Urinary bladder (tissue), 4 donors: Measurements from ENCODE around the gene PREB. TPM values are rescaled to one million over a fixed set of nuclear protein-coding genes. Genes with fewer than 3 reads are reported as not detected.
A peak's percentile ranks its signal among the peaks of the same experiment; 100 is the strongest.

ENCODE experiments used
- DNase-seq: peaks from one replicate; pipeline ENCODE4 v3.0.0-alpha.2; 2015; ENCODE audit errors: extremely low spot score
- H3K27ac ChIP-seq: one replicate; pipeline ENCODE4 v1.5.1; 2013; ENCODE audit warnings: low read depth, mild to moderate bottlenecking, moderate library complexity
- H3K36me3 ChIP-seq: one replicate; pipeline ENCODE4 v1.6.1; 2013; ENCODE audit warnings: mild to moderate bottlenecking, moderate library complexity; ENCODE audit not compliant: insufficient read depth
- H3K4me1 ChIP-seq: one replicate; pipeline ENCODE4 v1.6.1; 2013; ENCODE audit warnings: mild to moderate bottlenecking, moderate library complexity; ENCODE audit not compliant: insufficient read depth
- H3K4me3 ChIP-seq: one replicate; pipeline ENCODE4 v1.5.1; 2013; ENCODE audit warnings: low read depth, low read length
- WGBS: extraction: QIAGEN DNeasy Blood & Tissue Kit; methylation state at CpG from one replicate; pipeline ENCODE4 v1.1.7; 2013; 5-methylcytosine and 5-hydroxymethylcytosine counted together
- polyA plus RNA-seq: library from polyadenylated mRNA; stranded (reverse); fragments of 200-250 nt; gene quantifications from one replicate; pipeline ENCODE4 v1.2.3, GENCODE V29; 2013
- total RNA-seq: library from RNA; depleted of rRNA; stranded (reverse); fragments of >200 nt; gene quantifications from one replicate; pipeline ENCODE4 v1.2.3, GENCODE V29; 2014
- donor health status: healthy with polysubstance abuse.
- donor health status: healthy.

PREB gene
- total and polyA plus RNA-seq, 2 donors = 20.5 to 49.1 TPM

DNA sequence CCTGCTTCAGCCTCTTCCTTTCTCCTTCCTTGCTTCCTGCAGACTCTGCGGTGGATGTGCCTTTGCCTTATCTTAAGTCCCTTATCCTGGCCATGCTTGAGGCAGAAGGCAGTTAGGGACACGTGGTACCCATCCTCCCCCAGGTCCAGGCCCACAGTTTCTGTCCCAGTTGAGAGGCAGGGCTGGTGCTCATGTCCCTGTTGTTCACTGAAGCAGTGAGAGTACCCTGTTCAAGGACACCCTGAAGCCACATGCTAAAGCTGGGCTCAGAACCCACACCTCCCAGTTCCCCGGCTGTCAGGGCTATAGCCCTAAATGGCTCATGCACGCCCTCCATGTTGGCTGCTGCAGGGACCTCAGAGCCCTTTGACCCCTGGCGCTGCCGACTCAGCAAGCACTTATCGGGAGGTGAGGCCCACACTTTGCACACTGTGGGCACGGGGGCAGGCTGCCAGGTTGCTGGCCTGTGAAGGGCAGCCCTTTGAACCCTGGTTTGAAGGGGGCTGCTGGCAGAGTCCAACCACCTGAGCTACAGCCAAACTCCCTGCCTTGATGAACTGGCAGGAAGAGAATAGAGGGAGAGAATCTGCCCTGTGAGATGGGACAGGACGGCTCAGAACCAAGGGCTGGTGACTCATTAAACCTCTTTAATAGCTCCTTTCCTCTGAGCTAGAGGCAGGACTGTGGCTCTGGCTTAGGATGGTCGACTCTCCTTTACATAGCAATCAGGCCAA is 41.6 kb downstream of the PREB start:
- WGBS = 71% methylated on average over 10 of the region's 10 CpGs
- Histone ChIP-seq H3K4me1 (no peaks in the 10 kb centered on the region), H3K27ac (no peak overlapping the region), H3K36me3 (no peaks in the 10 kb centered on the region), H3K4me3 (no peak overlapping the region)
- no peak for DNase-seq

DNA sequence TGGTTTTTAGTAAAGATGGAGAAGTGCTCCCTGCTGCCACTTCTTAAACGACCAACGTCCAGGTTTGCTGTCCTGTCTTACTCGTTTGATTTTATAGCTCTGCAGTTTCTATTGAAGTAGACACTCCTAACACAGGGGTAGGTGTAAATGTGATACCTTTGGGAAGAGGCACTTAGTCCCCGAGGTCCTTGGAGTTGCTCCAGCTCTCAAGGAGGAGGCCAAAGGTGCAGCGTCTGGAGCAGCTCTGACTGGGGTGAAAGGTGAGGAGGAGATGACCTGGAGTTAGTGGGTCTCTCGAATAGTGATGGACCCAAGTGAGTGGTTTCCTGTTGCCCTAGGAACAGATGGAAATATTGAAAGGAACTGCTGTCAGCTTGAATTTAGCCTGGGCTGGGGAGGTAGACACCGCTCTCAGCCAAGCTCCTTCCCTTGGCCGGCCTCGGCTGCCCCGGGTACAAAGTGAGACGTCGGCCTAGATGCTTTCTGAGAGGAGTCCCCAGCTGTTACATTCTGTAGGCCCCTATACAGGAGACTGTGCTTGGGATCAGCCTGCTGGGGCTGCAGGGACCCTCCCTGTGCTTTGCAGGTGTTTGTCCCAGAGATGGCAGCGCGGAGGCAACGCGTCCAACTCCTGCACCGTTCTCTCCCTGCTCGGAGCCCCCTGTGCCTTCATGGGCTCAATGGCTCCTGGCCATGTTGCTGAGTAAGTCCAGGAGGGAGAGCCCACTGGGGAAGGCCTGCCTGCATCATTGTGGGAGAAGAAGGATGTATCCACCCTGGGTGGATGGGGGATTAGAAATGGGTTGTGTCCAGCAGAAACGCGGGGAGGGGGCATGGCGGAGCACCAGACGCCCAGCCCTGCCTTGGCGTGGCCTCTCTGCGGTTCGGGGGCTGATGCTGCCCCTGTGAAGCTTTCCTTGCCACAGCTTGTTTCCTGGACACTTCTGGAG is 42.4 kb downstream of the PREB start:
- no peak for DNase-seq
- 76% methylated on average over 25 of the region's 25 CpGs for WGBS
- H3K27ac ChIP-seq = no peak overlapping the region
- H3K4me3 ChIP-seq = no peak overlapping the region
- H3K4me1 ChIP-seq = peaks cover 1% of the 10 kb centered on the region
- no peaks in the 10 kb centered on the region for H3K36me3 ChIP-seq

DNA sequence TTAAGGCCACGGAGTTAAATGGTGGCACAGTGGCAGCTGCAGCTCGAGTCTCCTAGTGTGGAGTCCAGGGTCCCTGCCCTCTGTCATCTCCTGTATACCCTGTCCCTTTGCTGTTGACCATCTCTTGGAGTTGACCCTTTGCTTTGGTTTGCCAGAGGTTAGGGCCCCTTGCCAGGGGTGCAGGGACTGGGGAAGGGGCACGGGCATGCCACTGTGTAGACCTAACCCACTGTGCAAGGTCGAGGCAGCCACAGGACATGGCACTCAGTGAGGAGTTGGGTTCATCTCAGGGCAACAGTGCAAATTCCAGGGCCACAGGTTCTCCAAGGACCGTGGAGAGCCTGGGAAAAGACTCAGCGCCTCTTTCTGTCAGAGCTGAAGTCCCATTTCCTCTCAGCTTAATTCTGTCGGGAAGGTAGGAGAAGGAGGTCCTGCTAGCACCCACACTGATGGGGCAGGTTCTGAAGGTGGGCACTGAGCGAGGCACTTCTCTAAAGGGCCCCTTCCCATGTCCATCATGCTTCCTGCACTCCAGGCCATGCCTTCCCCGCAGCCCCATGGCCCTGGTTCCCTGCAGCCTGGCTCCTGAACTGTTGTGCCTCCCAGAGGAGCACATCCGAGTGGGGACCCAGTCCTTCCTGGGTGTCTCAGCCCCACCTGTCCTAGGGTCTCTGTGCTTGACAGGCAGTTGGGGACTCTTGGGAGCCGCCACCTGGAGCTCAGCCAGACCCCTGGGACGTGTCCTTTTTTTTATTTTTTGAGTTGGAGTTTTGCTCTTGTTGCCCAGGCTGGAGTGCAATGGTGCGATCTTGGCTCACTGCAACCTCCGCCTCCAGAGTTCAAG is 45.1 kb downstream of the PREB start:
- Histone ChIP-seq H3K27ac (no peak overlapping the region), H3K4me1 (peaks cover 1% of the 10 kb centered on the region), H3K4me3 (no peak overlapping the region), H3K36me3 (no peaks in the 10 kb centered on the region)
- whole genome bisulfite sequencing = 87% methylated on average over 14 of the region's 14 CpGs
- no peak for DNase-seq

DNA sequence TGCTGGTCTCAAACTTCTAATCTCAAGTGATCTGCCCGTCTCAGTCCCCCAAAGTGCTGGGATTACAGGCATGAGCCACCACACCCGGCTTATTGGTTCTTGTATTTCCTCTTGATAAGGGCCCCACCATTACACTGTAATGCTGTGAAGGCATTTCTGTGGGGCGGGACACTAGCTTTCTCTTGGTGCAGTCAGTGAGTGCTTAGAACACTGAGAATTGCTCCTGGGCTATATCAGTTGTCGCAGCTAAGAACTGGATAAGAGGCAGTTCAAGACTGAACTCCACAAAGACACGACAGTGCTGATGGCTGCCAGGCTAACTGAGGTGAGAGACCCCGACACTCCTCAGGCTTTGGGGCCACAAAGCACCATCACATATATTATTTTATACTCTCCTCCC is 45.8 kb downstream of the PREB start:
- WGBS = 90% methylated on average over 6 of the region's 6 CpGs
- no peak for DNase-seq
- H3K27ac ChIP-seq = no peak overlapping the region

DNA sequence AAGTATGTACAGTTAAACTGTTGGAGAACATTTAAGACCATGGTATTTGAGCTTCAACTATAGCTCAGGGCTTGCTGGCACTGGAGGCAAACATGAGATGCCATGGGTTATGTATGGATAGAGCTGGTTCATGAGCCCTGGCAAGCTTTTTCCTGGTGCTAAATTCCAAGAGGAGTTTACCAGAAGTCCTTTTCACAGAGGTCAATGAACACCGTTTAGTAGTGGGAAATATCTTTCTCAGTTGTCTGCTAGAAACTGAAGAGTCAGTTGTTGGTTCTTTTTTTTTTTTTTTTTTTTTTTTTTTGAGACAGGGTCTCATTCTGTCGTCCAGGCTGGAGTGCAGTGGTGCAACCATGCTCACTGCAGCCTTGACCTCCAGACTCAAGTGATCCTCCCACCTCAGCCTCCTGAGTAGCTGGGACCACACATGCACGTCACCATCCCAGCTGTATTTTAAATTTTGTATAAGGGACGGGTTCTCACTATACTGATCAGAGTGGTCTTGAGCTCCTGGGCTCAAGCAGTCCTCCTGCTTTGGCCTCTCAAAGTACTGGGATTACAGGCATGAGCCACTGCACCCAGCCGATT is 46.5 kb downstream of the PREB start:
- no peak overlapping the region for H3K27ac ChIP-seq
- DNase-seq = no peak
- no peaks in the 10 kb centered on the region for H3K36me3 ChIP-seq
- H3K4me3 ChIP-seq = no peak overlapping the region
- 91% methylated on average over 5 of the region's 5 CpGs for WGBS
- peaks cover 1% of the 10 kb centered on the region for H3K4me1 ChIP-seq

More for the DNA sequence above, 45.8 kb downstream of the PREB start:
- H3K4me1 ChIP-seq = peaks cover 1% of the 10 kb centered on the region
- H3K36me3 ChIP-seq = no peaks in the 10 kb centered on the region
- no peak overlapping the region for H3K4me3 ChIP-seq

DNA sequence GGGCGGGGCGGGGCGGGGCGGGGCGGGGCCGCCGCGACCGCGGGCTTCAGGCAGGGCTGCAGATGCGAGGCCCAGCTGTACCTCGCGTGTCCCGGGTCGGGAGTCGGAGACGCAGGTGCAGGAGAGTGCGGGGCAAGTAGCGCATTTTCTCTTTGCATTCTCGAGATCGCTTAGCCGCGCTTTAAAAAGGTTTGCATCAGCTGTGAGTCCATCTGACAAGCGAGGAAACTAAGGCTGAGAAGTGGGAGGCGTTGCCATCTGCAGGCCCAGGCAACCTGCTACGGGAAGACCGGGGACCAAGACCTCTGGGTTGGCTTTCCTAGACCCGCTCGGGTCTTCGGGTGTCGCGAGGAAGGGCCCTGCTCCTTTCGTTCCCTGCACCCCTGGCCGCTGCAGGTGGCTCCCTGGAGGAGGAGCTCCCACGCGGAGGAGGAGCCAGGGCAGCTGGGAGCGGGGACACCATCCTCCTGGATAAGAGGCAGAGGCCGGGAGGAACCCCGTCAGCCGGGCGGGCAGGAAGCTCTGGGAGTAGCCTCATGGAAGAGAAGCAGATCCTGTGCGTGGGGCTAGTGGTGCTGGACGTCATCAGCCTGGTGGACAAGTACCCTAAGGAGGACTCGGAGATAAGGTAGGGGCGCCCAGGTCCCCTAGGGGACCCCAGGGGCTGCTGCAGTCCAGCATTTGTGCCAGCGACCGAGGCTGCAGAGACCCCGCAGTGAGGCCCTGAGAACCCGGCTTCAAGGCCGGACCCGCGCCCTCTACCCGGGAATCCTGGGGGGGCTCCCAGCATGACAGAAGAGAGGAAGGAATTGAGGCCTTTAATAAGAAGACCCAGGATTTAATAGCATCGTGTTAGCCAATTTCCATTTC is 47.5 kb downstream of the PREB start, which contains the start of gene KHK:
TSS of gene KHK (plus strand) at position 49 of the 870 bp plus-strand sequence. CDS start at position 537, 488 bp downstream.
- Histone ChIP-seq H3K27ac (peak within 1 kb of the TSS; percentile 79), H3K4me3 (peak within 1 kb of the TSS; percentile 60), H3K4me1 (peaks cover 1% of the 10 kb centered on the region), H3K36me3 (no peaks in the 10 kb centered on the region)
- 9% methylated on average over 54 of the region's 54 CpGs for WGBS
- no peak for DNase-seq

DNA sequence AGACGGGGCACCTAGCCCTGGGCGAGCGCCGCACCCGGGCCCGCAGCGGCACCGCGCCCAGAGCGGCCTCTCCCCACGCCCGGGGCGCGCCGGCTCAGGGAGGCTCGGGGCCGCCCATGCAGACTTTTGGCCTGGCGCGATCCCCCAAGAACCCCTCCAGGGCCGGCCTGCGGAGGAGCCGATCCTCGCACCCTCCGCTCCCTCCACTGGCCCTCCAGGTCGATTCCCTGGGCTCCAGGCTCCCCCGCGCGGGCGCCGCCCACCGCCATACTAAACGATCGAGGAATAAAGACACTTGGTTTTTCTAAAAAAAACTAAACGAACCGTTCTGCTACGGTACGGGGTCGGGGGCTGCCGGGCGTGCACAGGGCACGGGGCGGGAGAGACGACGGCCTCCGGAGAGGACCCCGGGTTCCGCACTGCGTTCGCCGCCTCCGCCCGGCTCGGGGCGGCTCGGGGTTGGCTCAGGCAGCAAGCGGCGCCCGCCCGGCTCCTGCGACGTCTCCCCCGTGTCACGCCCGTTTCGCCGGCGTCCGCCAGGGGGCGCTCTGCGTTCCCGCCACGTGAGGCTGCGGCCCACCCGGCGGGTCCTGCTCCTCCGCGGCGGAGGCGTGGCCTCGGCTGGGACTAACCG is 48.2 kb downstream of the PREB start:
- under 1% methylated on average over 81 of the region's 81 CpGs for WGBS
- H3K36me3 ChIP-seq = no peaks in the 10 kb centered on the region
- peak; percentile 66 for DNase-seq
- H3K27ac ChIP-seq = peak overlapping the region; percentile 79
- H3K4me3 ChIP-seq = peak overlapping the region; percentile 60
- H3K4me1 ChIP-seq = peaks cover 1% of the 10 kb centered on the region

DNA sequence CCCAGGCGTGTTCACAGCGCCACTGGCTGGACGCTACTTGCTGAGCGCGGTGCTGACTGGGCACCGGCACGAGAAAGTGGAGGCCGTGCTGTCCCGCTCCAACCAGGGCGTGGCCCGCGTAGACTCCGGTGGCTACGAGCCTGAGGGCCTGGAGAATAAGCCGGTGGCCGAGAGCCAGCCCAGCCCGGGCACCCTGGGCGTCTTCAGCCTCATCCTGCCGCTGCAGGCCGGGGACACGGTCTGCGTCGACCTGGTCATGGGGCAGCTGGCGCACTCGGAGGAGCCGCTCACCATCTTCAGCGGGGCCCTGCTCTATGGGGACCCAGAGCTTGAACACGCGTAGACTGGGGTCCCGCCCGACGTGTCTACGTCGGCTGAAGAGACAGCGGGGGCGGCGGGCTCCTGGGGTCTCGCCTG is 48.8 kb downstream of the PREB start:
- no peaks in the 10 kb centered on the region for H3K36me3 ChIP-seq
- H3K4me3 ChIP-seq = peak overlapping the region; percentile 60
- peaks cover 1% of the 10 kb centered on the region for H3K4me1 ChIP-seq
- no peak for DNase-seq
- H3K27ac ChIP-seq = peak overlapping the region; percentile 79
- 1% methylated on average over 38 of the region's 38 CpGs for WGBS

DNA sequence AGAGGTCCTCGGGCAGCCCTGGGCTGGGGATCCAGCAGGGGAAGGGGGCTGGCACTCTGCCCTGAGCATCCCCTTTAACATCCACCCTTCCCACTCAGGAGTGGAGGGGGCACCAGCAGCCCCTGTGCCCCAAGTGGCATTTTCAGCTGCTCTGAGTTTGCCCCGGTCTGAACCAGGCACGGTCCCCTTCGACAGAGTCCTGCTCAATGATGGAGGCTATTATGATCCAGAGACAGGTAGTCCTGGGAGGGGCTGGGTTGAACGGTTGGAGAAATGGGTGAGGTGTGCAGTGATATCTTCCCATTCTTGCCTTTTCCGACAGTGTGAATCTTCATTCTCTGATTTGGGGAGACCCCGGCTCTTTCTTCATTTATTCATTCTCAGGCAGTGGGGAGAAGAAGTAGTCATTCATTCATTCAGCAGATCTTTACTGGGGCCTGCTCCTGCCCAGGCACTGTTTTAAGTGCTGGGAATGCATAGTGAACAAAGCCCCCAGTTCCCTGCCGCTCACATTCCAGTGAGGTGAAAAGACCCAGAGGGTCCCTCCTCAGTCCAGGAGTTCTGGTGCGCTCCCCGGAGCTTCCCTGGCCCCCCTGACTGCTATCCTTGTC is 49.3 kb downstream of the PREB start:
- DNase-seq = no peak

DNA sequence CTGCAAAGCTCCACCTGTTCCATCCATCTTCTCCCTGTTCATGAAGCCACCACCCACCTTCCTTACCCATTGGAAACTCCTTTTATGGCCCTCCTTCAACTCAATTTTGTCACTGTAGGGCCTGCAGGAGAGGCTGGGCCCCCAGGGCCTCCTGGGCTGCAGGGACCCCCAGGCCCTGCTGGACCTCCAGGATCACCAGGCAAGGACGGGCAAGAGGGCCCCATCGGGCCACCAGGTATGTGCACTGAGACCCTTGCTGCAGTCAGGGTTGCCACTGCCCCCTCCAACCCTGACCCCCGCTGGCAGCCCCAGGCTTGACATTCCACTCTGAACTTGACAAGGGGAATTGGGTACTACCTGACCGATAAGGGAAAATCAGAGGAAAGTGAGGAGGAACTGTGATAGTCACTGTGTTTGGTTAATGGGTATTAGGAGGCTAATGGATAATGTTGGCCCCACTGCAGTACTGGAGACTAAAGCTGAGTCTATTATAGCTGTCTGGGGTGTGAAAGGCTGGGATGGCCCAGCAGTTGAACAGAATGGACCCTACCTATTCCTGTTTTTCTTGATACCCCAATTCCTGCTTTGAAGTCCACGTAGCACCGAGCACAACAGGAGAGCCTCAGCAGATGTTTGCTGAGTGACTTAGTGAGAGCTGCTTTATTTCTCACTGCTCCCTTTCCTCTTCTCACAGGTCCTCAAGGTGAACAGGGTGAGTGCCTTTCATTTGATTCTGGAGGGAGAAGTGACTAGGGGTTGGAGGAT is 50.0 kb downstream of the PREB start:
- Histone ChIP-seq H3K4me3 (no peak overlapping the region), H3K4me1 (peaks cover 1% of the 10 kb centered on the region), H3K27ac (no peak overlapping the region), H3K36me3 (no peaks in the 10 kb centered on the region)
- WGBS = 77% methylated on average over 6 of the region's 6 CpGs
- no peak for DNase-seq

More for the DNA sequence above, 49.3 kb downstream of the PREB start:
- Histone ChIP-seq H3K4me3 (peak overlapping the region; percentile 60), H3K36me3 (no peaks in the 10 kb centered on the region), H3K4me1 (peaks cover 1% of the 10 kb centered on the region), H3K27ac (no peak overlapping the region)
- WGBS = 46% methylated on average over 10 of the region's 10 CpGs
